Adrenal gland (tissue), 5 donors: ENCODE measurements around the gene DLEC1.

Experiments used
- POLR2A ChIP-seq, 2 donors: fragments of 450-650 bp; IDR thresholded peaks; one replicate each; pipeline ENCODE4 v1.6.1; 2017; ENCODE audit warnings: antibody characterized with exemption in 2 of 2, mild to moderate bottlenecking in 2 of 2, moderate library complexity in 1 of 2
- TF ChIP-seq, protein P1 (sequence below), 6 experiments: fragments of 450-650 bp in 4 of 6; fragments of 200-600 bp in 2 of 6; sonication (generic) in 1 of 6; IDR thresholded peaks; 1 replicate in 5 of 6; 2 replicates in 1 of 6; pipeline versions ENCODE4 v1.5.1 to v1.8.0; 2016 to 2021; ENCODE audit warnings: antibody characterized with exemption in 6 of 6, mild to moderate bottlenecking in 2 of 6, moderate library complexity in 1 of 6
- donor health status: DM: no; HTN: no; CAD: no.

DNA sequence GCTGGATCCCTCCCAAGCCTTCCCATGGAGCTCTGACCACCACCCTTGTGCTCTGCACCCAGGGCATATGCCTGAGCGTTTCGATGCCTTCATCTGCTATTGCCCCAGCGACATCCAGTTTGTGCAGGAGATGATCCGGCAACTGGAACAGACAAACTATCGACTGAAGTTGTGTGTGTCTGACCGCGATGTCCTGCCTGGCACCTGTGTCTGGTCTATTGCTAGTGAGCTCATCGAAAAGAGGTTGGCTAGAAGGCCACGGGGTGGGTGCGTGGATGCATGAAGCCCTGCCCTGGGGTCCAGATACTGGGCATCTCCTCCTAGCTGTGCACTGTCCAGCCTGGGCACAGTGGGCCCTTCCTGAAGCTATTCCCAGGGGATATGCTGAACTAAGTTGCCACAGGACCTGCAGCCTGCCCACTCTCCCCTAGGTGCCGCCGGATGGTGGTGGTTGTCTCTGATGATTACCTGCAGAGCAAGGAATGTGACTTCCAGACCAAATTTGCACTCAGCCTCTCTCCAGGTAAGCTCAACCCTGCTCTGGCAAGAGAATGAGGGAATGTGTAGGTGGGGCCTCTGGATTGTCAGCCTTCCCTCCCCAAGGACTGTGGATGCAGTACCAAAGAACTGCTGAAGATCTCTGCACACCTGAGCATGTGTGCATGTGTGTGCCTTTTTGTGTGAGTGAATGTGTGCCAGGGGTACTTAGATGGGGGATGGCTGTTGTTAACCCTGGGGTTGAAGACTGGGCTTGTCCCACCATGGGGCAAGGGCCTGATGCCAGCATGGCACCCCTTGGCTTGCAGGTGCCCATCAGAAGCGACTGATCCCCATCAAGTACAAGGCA is 101.5 kb downstream of the DLEC1 start:
- TF ChIP-seq POLR2A (IDR thresholded peaks at IDR 0.05), result no peak
- TF ChIP-seq, protein P1, sequence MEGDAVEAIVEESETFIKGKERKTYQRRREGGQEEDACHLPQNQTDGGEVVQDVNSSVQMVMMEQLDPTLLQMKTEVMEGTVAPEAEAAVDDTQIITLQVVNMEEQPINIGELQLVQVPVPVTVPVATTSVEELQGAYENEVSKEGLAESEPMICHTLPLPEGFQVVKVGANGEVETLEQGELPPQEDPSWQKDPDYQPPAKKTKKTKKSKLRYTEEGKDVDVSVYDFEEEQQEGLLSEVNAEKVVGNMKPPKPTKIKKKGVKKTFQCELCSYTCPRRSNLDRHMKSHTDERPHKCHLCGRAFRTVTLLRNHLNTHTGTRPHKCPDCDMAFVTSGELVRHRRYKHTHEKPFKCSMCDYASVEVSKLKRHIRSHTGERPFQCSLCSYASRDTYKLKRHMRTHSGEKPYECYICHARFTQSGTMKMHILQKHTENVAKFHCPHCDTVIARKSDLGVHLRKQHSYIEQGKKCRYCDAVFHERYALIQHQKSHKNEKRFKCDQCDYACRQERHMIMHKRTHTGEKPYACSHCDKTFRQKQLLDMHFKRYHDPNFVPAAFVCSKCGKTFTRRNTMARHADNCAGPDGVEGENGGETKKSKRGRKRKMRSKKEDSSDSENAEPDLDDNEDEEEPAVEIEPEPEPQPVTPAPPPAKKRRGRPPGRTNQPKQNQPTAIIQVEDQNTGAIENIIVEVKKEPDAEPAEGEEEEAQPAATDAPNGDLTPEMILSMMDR (IDR thresholded peaks at IDR 0.05), result no peak
